HepG2 (cell line): Measurements from ENCODE around the gene INTS15. TPM values are rescaled to one million over a fixed set of nuclear protein-coding genes. Genes with fewer than 3 reads are reported as not detected.

ENCODE experiments used
- CCDC6 ChIP-seq: sonication (generic); formaldehyde crosslinking; IDR thresholded peaks from 2 replicates; pipeline ENCODE4 v1.8.1; 2022; ENCODE audit warnings: mild to moderate bottlenecking, missing genetic modification reagents, moderate library complexity
- CREM ChIP-seq, 2 experiments: sonication (generic) in 1 of 2; formaldehyde crosslinking in 1 of 2; IDR thresholded peaks; 2 replicates each; pipeline versions ENCODE4 v1.4.0 to v1.6.1; 2016 to 2020; ENCODE audit warnings: antibody characterized with exemption in 1 of 2, mild to moderate bottlenecking in 1 of 2, missing genetic modification reagents in 1 of 2
- EEA1 ChIP-seq: sonication (generic); formaldehyde crosslinking; IDR thresholded peaks from 2 replicates; pipeline ENCODE4 v1.5.1; 2020; ENCODE audit warnings: mild to moderate bottlenecking, missing genetic modification reagents, borderline replicate concordance
- FOXM1 ChIP-seq: sonication (generic); formaldehyde crosslinking; IDR thresholded peaks from 2 replicates; pipeline ENCODE4 v1.5.0; 2020; ENCODE audit warnings: missing genetic modification reagents
- GABPB1 ChIP-seq: IDR thresholded peaks from 2 replicates; pipeline ENCODE4 v1.6.1; 2016; ENCODE audit warnings: mild to moderate bottlenecking, missing genetic modification reagents, moderate library complexity, missing compliant biosample characterization
- ISX ChIP-seq: sonication (generic); formaldehyde crosslinking; conservative IDR thresholded peaks from 2 replicates; pipeline ENCODE4 v1.5.0; 2020; ENCODE audit warnings: missing genetic modification reagents
- KLF6 ChIP-seq: IDR thresholded peaks from 2 replicates; pipeline ENCODE4 v1.8.0; 2016; ENCODE audit warnings: missing biosample characterization, missing genetic modification reagents
- NCOA2 ChIP-seq: sonication (generic); formaldehyde crosslinking; IDR thresholded peaks from 2 replicates; pipeline ENCODE4 v1.8.0; 2022; ENCODE audit warnings: inconsistent platforms
- NR2F6 ChIP-seq, 2 experiments: IDR thresholded peaks; 2 replicates each; pipeline ENCODE4 v1.6.1; 2016; ENCODE audit warnings: antibody characterized with exemption in 1 of 2, mild to moderate bottlenecking in 1 of 2
- ZNF530 ChIP-seq: sonication (generic); formaldehyde crosslinking; IDR thresholded peaks from 2 replicates; pipeline ENCODE4 v1.5.0; 2020; ENCODE audit warnings: low read depth, mild to moderate bottlenecking, missing genetic modification reagents
- ZNF614 ChIP-seq: IDR thresholded peaks from 2 replicates; pipeline ENCODE4 v1.6.1; 2018; ENCODE audit warnings: missing biosample characterization, missing genetic modification reagents, inconsistent platforms, borderline replicate concordance
- polyA plus RNA-seq, 8 experiments: library from polyadenylated mRNA; depleted of rRNA in 3 of 8; stranded (reverse) in 7 of 8; unstranded in 1 of 8; fragments of >200 nt; fragmentation: Illumina TruSeq in 4 of 8; extraction: Trizol in 4 of 8; gene quantifications; 2 replicates each; pipeline versions ENCODE4 v1.2.1 to v1.2.3, GENCODE V29; 2011 to 2016; ENCODE audit warnings: low read depth in 4 of 8, missing spikeins in 1 of 8, mixed read lengths in 1 of 8; ENCODE audit not compliant: insufficient read depth in 1 of 8
- total RNA-seq, 5 experiments: library from RNA; depleted of rRNA; stranded (reverse); fragments of >200 nt; fragmentation: Illumina TruSeq; extraction: Trizol; gene quantifications; 2 replicates each; pipeline ENCODE4 v1.2.3, GENCODE V29; 2016; ENCODE audit warnings: low read depth in 1 of 5
- TF ChIP-seq, protein P1 (sequence below): sonication (generic); formaldehyde crosslinking; IDR thresholded peaks from 2 replicates; pipeline ENCODE4 v1.4.0; 2020; ENCODE audit warnings: mild to moderate bottlenecking, missing genetic modification reagents
- TF ChIP-seq, protein P2 (sequence below): sonication (generic); formaldehyde crosslinking; IDR thresholded peaks from 2 replicates; pipeline ENCODE4 v1.5.0; 2020; ENCODE audit warnings: missing genetic modification reagents
- TF ChIP-seq, protein P3 (sequence below): IDR thresholded peaks from 2 replicates; pipeline ENCODE4 v1.6.1; 2016; ENCODE audit warnings: low read depth, borderline replicate concordance
- TF ChIP-seq, protein P4 (sequence below), 2 experiments: sonication (generic) in 1 of 2; formaldehyde crosslinking in 1 of 2; IDR thresholded peaks; 2 replicates each; pipeline versions ENCODE4 v1.5.1 to v1.6.1; 2011 to 2020; ENCODE audit warnings: borderline replicate concordance in 1 of 2, low read depth in 1 of 2, low read length in 1 of 2, mild to moderate bottlenecking in 1 of 2, missing genetic modification reagents in 1 of 2, moderate library complexity in 1 of 2
- TF ChIP-seq, protein P5 (sequence below): sonication (generic); formaldehyde crosslinking; IDR thresholded peaks from 2 replicates; pipeline ENCODE4 v1.5.1; 2020; ENCODE audit warnings: missing genetic modification reagents, mild to moderate bottlenecking, borderline replicate concordance
- TF ChIP-seq, protein P6 (sequence below): sonication (generic); formaldehyde crosslinking; IDR thresholded peaks from 2 replicates; pipeline ENCODE4 v1.4.0; 2020; ENCODE audit warnings: missing genetic modification reagents
- TF ChIP-seq, protein P7 (sequence below): sonication (generic); formaldehyde crosslinking; IDR thresholded peaks from 2 replicates; pipeline ENCODE4 v1.8.1; 2023; ENCODE audit warnings: mild to moderate bottlenecking, missing genetic modification reagents, borderline replicate concordance

The INTS15 gene
- total and polyA plus RNA-seq, 2 of the 13 experiments (the other 11 are each of a cell fraction or from before 2014, with no cell fraction given), result 16.3 to 25.7 TPM

DNA sequence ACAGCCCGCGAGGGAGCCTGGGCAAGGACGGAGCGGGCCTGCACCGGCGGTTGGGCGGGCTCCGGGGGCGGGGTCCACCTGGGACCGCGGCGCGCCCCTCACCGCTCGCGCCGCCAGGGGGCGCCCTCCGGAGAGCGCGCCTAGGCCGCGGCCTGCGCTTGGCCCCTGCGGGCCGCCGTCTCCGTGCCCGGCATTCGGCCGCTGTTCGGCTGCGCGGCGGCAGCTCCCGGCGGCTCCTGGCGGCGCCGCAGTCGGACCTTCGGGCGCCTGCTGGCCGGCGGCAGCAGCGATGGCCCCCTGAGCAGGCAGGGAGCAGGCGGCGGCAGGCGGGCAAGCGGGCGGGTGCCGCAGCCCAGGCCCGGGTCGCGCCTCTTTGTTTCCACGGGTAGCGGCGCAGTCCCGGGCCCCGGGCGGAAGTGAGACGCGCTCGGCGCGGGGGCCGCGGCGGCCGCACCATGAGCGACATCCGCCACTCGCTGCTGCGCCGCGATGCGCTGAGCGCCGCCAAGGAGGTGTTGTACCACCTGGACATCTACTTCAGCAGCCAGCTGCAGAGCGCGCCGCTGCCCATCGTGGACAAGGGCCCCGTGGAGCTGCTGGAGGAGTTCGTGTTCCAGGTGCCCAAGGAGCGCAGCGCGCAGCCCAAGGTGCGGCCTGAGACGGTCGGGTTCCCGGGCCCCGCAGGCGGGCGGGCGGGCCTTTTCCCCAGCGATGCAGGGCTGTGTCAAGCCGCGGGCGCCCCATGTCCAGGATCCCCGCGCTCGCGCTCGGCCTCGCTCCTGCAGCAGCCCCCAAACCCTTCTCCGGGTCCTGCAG, at the start of gene INTS15 (continued):
- TF ChIP-seq, protein P1, sequence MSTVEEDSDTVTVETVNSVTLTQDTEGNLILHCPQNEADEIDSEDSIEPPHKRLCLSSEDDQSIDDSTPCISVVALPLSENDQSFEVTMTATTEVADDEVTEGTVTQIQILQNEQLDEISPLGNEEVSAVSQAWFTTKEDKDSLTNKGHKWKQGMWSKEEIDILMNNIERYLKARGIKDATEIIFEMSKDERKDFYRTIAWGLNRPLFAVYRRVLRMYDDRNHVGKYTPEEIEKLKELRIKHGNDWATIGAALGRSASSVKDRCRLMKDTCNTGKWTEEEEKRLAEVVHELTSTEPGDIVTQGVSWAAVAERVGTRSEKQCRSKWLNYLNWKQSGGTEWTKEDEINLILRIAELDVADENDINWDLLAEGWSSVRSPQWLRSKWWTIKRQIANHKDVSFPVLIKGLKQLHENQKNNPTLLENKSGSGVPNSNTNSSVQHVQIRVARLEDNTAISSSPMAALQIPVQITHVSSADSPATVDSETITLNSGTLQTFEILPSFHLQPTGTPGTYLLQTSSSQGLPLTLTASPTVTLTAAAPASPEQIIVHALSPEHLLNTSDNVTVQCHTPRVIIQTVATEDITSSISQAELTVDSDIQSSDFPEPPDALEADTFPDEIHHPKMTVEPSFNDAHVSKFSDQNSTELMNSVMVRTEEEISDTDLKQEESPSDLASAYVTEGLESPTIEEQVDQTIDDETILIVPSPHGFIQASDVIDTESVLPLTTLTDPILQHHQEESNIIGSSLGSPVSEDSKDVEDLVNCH (CRISPR knock-in tag), result no peak
- TF ChIP-seq, protein P2, sequence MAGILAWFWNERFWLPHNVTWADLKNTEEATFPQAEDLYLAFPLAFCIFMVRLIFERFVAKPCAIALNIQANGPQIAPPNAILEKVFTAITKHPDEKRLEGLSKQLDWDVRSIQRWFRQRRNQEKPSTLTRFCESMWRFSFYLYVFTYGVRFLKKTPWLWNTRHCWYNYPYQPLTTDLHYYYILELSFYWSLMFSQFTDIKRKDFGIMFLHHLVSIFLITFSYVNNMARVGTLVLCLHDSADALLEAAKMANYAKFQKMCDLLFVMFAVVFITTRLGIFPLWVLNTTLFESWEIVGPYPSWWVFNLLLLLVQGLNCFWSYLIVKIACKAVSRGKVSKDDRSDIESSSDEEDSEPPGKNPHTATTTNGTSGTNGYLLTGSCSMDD (CRISPR knock-in tag), result no peak
- TF ChIP-seq ZNF530 (CRISPR knock-in tag), result no peak
- no peak for TF ChIP-seq NCOA2
- no peak for TF ChIP-seq CCDC6 (CRISPR knock-in tag)
- TF ChIP-seq, protein P3, sequence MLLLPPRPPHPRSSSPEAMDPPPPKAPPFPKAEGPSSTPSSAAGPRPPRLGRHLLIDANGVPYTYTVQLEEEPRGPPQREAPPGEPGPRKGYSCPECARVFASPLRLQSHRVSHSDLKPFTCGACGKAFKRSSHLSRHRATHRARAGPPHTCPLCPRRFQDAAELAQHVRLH, result peak; percentile 66; the same call in 1 of the 2 replicates
- TF ChIP-seq, protein P4, sequence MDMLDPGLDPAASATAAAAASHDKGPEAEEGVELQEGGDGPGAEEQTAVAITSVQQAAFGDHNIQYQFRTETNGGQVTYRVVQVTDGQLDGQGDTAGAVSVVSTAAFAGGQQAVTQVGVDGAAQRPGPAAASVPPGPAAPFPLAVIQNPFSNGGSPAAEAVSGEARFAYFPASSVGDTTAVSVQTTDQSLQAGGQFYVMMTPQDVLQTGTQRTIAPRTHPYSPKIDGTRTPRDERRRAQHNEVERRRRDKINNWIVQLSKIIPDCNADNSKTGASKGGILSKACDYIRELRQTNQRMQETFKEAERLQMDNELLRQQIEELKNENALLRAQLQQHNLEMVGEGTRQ (IDR thresholded peaks at IDR 0.05; ENCODE audit: low read depth, low read length), result no peak
- TF ChIP-seq, protein P4 (CRISPR knock-in tag; IDR thresholded peaks at IDR 0.05; ENCODE audit: borderline replicate concordance), result no peak
- TF ChIP-seq GABPB1, result peak; percentile 87
- no peak for TF ChIP-seq CREM (IDR thresholded peaks at IDR 0.05)
- TF ChIP-seq CREM (CRISPR knock-in tag; IDR thresholded peaks at IDR 0.05), result no peak
- TF ChIP-seq, protein P5, sequence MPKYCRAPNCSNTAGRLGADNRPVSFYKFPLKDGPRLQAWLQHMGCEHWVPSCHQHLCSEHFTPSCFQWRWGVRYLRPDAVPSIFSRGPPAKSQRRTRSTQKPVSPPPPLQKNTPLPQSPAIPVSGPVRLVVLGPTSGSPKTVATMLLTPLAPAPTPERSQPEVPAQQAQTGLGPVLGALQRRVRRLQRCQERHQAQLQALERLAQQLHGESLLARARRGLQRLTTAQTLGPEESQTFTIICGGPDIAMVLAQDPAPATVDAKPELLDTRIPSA (CRISPR knock-in tag), result no peak
- no peak for TF ChIP-seq FOXM1 (CRISPR knock-in tag)
- TF ChIP-seq, protein P6, sequence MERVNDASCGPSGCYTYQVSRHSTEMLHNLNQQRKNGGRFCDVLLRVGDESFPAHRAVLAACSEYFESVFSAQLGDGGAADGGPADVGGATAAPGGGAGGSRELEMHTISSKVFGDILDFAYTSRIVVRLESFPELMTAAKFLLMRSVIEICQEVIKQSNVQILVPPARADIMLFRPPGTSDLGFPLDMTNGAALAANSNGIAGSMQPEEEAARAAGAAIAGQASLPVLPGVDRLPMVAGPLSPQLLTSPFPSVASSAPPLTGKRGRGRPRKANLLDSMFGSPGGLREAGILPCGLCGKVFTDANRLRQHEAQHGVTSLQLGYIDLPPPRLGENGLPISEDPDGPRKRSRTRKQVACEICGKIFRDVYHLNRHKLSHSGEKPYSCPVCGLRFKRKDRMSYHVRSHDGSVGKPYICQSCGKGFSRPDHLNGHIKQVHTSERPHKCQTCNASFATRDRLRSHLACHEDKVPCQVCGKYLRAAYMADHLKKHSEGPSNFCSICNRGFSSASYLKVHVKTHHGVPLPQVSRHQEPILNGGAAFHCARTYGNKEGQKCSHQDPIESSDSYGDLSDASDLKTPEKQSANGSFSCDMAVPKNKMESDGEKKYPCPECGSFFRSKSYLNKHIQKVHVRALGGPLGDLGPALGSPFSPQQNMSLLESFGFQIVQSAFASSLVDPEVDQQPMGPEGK (CRISPR knock-in tag), result peak; percentile 39
- TF ChIP-seq ZNF614 (CRISPR knock-in tag), result 0 out of 2 replicates have a peak, but pooled peaks have one; percentile 48
- TF ChIP-seq NR2F6 (IDR thresholded peaks at IDR 0.05), result no peak
- TF ChIP-seq NR2F6 (CRISPR knock-in tag; IDR thresholded peaks at IDR 0.05), result 0 out of 2 replicates have a peak, but pooled peaks have one; percentile 10
- no peak for TF ChIP-seq ISX (CRISPR knock-in tag)
- no peak for TF ChIP-seq EEA1
- TF ChIP-seq, protein P7, sequence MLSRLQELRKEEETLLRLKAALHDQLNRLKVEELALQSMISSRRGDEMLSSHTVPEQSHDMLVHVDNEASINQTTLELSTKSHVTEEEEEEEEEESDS (CRISPR knock-in tag), result no peak
- TF ChIP-seq KLF6, result no peak
